Measurements from ENCODE around the gene SIPA1L3.

Gene SIPA1L3

DNA sequence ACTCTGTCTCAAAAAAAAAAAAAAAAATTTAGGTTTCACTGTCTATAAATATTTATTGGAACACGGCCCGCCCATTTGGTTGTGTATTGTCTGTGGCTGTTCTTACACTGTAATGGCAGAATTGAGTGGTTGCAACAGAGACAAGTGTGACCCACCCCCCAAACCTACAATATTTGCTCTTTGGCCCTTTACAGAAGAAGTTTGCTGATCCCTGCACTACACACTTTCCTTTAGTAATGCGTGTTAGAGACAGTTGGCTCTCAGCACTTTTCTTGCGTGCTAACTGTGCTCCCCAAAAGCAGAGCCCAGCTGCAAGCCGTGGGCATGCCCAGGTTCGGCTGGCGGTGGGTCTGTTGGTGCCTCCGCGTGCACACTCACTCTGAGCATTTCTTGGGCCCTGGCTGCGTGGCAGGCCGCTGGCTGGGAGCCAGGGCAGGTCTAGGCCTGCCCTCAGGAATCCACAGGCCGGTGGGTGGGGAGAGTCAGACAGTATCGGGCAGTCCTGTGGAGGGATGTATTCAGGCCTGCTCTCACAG is 72.6 kb downstream of the SIPA1L3 start:
- no peak for DNase-seq (ENCODE audit: low spot score)

GRCh38 chr19:37980419-37981170 is 73.6 kb downstream of the SIPA1L3 start:
- no peak for DNase-seq (ENCODE audit: low spot score)

DNA sequence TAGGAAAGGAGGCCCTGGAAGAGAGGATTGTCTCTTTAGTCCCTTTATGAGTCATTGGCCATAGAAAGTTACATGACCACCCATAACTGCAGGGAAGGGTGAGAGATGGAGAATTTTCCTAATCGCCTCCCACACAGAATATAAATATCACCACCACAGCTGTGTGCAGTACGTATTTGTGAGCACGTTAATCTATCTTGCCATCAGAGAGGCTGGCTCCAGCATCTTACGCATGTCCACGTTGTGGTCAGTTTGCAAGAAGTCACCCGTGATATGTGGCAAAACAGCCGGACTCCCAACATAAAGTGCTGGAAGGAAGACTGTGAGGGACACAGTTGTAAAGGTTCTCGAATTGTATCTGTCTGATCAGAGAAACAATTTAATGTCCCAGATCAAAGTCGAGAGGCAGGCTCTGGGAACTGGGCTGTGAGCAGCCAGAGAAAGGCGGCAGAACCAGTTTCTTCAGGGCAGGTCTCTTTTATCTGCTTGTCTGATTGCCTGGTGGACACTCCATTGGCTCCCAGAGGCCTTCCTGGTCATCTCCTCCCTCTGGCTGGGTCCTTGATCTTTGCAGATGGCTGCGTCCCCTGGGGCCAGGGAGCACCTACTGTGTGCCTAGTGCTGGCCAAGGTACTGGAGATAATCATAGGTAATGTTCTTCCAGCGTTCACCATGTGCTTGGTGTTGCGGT is 74.9 kb downstream of the SIPA1L3 start:
- DNase-seq (ENCODE audit: low spot score) = no peak

DNA sequence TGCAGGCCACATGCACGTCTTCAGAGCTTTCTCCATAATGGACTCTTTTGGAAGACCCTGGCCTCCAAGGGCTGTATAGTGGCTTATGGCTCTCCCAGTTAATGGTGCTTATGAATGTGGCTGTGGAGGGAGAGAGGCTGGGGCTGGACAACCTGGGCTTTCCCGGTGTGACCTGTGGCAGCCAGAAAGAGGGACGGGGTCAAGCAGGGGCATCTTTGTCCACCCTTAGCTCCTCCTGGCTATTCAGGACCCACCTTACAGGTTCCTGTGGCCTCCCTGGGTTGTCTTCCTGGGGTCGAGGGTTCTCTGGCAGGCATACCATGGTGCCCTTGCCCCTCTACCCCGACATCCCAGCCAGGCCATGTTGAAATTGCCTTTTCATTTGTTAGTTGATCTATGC is 75.6 kb downstream of the SIPA1L3 start:
- DNase-seq (ENCODE audit: low spot score) = no peak

DNA sequence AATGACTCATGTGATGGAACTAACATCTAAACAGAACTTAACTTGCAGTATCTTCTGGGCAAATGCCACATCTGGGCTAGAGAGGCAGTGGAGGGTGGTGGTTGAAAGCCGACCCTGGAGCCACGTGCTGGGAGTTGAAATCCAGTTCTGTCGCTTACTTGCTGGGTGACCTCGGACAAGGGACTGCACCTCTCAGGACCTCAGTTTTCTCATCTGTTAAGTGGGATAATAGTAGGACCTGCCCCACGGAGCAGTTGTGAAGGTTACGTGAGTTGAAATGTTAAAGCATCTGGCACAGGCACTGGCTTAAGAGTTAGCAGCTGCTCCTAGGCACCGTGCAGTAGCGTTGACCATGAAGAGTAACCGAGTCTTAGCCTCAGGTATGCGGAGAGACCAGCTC is 76.1 kb downstream of the SIPA1L3 start:
- DNase-seq (ENCODE audit: low spot score) = no peak

DNA sequence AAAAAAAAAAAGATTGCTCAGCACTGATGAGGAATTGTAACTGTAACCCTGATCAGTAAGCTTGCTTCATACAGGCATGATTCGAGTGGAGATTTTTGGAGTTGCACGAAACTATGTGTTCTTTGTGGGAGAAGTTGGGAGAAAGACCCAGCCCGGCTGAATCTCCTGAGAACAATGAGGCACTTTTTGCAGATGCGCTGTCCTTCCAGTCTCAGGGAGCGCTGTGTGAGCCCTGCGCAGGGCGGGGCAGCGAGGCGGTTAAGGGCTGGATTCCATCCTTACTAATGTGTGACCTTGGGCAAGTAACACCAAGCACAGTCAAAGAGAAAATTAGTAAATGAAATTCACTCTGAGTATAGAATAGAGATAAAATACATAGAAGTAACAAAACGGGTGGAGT is 76.9 kb downstream of the SIPA1L3 start:
- no peak for DNase-seq (ENCODE audit: low spot score)

GRCh38 chr19:37986048-37986750 is 79.2 kb downstream of the SIPA1L3 start:
- no peak for DNase-seq (ENCODE audit: low spot score)

DNA sequence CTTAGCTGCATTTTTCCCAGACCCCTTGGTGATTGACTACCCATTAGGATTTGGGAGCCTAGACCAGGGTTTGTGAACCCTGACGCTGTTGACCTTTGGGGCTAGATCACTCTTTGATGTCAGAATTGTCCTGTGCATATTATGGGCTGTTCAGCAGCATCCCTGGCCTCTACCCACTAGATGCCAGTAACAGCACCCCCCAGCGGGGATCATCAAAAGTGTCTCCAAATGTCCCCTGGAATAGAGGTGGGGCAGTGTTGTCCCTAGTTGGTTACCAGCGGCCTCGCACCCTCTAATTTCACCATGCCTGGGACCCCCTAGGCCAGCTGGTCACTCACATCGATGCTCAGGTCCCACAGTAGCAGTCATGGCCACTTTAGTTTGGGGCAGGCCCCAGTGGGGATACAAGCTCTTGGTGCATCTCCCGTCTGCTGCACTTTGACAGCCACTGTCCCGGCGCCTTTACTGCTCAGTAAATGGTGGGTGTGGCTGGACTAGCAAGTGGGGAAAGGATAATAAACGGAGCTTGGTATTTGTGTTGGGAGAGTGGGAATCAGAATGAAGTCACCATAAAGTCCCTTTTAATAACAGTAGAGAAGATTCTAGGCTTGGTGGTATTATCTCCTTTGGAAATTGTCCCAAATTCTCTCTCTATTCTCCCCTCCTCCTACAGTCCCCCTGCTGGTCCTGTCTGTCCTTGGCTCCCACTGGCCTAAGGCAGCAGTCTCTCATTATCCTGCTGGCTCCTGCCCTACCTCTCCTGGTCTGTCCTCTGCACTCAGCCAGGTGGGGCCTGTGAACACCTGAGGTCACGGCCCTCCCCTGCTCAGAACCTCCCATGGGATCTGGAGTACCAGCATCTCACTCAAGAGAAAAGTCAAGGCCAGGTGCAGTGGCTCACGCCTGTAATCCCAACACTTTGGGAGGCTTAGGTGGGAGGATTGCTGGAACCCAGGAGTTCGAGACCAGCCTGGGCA is 80.6 kb downstream of the SIPA1L3 start:
- DNase-seq (ENCODE audit: low spot score) = no peak

DNA sequence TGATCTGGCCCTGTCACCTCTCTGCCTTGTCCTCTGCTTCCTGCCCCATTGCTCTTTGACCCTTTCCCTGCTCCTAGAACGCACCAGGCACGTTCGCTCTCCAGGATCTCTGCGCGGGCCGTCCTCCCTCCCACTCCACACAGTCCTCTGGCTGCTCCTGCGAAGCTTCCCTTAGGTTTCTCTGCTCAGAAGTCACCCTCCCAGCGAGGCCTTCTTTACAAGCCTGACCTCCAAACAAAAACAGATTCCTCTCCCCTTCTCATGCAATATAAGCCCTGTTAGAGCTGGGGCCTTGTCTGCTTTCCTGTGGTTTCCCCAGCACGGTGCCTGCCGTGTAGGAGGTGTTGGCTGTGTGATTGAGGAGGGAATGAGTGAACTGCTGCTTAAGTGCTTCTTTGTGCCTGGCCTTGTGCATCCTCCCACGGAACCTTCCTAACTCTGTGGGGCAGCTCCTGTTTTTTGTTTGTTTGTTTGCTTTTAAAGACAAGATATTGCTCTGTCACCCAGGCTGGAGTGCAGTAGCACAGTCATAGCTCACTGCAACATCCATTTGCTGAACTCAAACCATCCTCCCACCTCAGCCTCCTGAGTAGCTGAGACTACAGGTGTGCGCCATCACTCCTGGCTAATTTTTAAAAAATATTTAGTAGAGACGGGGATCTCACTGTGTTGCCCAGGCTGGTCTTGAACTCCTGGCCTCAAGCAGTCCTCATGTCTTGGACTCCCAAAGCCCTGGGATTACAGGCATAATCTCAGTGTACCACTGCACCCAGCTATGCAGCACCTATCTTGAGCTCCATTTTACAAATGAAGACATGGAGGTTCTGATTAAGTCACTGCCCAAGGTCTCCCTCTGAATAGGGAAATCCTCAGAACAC is 82.0 kb downstream of the SIPA1L3 start:
- DNase-seq (ENCODE audit: low spot score) = no peak

DNA sequence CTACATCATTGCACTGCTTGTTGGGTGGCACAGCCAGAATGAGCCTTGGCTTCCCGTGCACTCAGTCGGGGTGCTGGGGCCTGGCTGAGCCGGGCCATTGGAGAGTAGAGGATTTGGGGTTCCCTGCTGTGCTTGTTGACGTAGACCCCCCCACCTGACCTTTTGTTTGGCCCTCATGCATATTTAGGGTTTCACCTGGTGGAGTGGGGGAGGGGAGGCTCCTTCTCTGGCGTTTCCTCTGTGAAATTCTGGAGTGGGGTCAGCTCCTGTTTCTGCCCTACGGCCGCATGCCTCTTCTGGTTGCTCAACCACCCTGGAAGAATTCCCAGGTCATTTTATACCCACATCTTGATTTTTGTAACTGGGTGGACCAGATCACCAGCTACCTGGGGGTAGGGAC is 82.8 kb downstream of the SIPA1L3 start:
- DNase-seq (ENCODE audit: low spot score) = no peak

DNA sequence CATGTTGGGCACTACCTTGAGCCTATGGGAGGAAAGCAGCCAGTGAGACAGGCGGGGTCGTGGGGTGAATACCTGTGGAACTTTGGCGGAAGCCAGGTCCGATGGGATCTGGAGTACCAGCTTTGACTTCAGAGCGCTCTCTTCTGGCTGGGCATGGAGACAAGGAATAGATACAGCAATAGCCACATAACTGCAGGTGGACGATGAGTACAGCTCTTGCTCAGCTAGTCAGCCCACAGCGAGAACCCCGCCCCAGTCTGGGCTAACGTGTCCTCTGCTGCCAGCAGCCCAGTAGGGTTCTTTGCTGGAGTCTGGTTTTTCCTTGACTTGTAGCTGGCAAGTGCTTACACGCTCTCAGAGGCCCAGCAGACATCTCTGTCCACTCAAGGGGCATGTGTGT is 83.4 kb downstream of the SIPA1L3 start:
- DNase-seq (ENCODE audit: low spot score) = no peak

DNA sequence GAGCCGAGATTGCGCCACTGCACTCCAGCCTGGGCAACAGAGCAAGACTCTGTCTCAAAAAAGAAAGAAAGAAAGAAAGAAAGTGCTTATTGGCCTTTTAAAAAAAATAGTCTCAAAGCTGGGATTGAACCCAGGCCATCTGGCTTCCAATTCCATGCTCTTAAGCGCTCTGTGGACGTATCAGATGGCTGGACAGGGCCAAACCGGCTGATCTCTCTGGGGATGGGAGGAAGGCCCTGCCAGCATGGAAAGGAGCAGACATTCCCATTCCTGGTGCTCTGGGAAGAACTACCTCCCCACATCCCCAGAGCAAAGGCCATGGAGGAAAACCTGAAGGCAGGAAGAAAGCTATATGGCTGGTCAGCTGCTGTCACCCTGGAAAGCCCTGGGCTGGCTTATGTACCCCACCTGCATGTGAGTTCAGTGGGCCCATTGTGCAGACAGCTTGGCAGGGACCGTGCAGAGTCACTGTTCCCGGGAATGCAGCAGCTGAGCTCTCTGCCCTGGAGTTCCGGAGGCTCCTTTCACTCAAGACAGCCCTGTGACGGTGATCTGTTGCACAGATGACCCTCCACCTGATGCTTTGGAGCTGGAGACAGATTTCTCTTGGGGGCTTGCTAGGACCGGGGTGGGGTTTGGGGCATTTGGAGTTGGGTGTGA is 84.3 kb downstream of the SIPA1L3 start:
- DNase-seq (ENCODE audit: low spot score) = no peak

- DNase-seq (ENCODE audit: low spot score) = no peak
Observed at GRCh38 chr19:37991841-37992248, 84.8 kb downstream of the SIPA1L3 start.

DNA sequence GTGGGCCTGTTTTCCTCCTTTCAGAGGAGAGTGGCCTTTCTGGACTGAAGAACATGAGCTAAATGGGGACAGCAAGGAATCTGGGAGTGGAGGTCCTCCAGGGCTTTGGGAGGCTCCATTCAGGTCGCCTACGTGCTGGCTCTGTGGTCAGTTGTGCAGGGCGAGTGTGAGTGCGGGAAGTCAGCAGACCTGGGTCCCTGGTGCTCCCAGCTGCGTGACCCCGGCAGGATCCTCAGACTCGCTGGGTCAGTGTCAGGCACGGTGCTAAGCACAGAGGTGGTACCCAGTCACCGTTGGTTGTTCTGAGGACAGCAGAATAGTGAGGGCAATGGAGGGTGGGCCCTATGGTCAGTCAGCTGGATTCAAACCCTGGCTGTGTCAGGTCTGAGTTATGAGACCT is 85.8 kb downstream of the SIPA1L3 start:
- DNase-seq (ENCODE audit: low spot score) = no peak

DNA sequence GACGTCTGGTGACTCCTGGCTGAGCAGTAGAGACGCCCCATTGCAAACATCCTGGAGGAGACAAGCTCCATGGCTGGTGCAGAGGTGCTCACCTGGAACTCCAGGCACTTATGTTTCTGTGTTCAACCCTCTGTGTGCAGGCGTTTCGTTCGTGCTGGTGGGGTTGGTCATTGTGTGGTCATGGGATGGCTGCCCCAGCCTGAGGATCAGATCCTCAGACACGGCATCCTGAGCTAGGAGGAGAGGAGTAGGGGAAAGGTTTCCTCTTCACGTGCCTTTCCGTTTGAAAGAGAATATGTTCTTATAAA is 87.8 kb downstream of the SIPA1L3 start:
- DNase-seq (ENCODE audit: low spot score) = no peak

GRCh38 chr19:37995346-37995745 is 88.3 kb downstream of the SIPA1L3 start:
- DNase-seq (ENCODE audit: low spot score) = no peak

DNA sequence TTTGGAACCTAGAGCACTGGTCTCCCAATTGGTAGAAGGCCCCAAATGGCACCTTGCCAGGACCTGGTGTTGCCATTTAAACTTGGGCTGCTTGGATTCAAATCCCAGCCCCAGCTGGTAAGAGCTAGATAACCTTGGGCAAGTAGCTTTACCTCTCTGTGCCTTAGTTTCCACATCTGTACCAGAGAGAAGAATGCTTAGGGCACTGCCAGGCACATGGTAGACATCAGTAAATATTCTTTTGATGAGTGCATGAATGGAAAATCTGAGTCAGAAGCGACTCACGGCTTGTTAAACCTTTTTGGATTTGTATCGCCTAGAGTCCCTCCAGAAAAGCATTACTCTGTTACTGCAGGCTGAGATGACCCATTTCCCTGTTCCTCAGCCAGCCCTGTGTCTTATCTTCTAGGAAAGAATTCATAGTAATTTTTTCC is 90.9 kb downstream of the SIPA1L3 start:
- no peak for DNase-seq (ENCODE audit: low spot score)

GRCh38 chr19:37998801-37999308 is 91.8 kb downstream of the SIPA1L3 start:
- no peak for DNase-seq (ENCODE audit: low spot score)

DNA sequence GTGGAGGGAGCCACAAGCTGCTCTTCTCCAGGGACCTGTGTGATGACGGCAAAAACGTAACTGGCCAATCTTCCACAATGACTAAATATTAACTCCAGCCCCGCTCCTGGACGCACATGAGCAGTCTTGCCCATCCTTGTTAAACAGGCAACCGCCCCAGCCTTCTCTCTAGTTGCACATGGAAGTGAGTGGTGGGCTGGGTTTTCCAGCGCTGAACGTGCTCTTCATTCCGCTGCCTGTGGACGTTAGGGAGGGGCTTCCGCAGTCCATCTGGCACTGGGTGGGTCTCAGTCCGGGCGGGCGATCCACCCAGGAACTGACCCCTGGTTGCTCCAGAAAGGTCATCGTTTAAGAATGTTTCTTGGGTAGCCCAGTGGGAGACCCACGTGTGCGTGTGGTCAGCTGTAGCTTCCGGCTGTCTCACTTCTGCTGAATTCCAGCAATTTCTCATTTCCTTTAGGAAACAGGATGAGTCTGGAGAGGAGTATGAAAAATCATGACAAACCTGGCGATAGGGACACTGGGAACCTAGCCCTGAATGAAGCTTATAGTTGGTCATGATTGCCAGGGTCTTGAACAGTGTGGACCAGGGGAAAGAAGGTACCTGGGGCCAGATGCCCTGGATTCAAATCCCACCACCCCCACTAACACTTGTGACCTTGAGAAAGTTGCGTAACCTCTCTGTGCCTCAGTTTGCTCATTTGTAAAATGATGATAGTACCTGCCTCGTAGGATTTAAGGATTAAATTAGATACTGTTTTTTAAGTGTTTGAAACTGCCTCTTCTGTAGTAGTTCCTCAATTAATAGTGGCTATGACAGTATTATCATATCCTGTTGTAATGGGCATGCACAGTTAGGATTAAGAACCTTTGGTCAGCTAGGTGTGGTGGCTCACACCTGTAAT is 92.6 kb downstream of the SIPA1L3 start:
- no peak for DNase-seq (ENCODE audit: low spot score)

Measured in hematopoietic multipotent progenitor cell treated with erythropoietin and hydrocortisone succinate and interleukin-3 and kit ligand, for 15 days (in vitro differentiated cells).